Mesenchymal stem cell (in vitro differentiated cells and primary cell): ENCODE data around the gene TNFAIP1.

Experiments
- DNase-seq: peaks from one replicate; pipeline ENCODE4 v3.0.0-alpha.2; 2013
- H2AFZ ChIP-seq: one replicate; pipeline ENCODE4 v1.6.1; 2013; ENCODE audit warnings: low read depth, mild to moderate bottlenecking, control low read depth, inconsistent platforms, low read length, moderate library complexity
- H2AK5ac ChIP-seq: 2 replicates; pipeline ENCODE4 v1.6.1; 2013; ENCODE audit warnings: low read length, moderate library complexity, mild to moderate bottlenecking, inconsistent platforms; ENCODE audit not compliant: severe bottlenecking
- H2BK120ac ChIP-seq: one replicate; pipeline ENCODE4 v1.6.1; 2013; ENCODE audit warnings: low read depth, mild to moderate bottlenecking, inconsistent platforms, low read length, moderate library complexity
- H2BK12ac ChIP-seq, 2 experiments: one replicate each; pipeline ENCODE4 v1.6.1; 2013; ENCODE audit warnings: inconsistent platforms in 2 of 2, low read length in 2 of 2, mild to moderate bottlenecking in 2 of 2, moderate library complexity in 2 of 2, control low read depth in 1 of 2
- H2BK15ac ChIP-seq: one replicate; pipeline ENCODE4 v1.6.1; 2013; ENCODE audit warnings: mild to moderate bottlenecking, low read depth, inconsistent platforms; ENCODE audit not compliant: poor library complexity, severe bottlenecking
- H2BK5ac ChIP-seq: 2 replicates; pipeline ENCODE4 v1.6.1; 2013; ENCODE audit warnings: low read depth, mild to moderate bottlenecking, low read length, control low read depth, inconsistent platforms; ENCODE audit not compliant: poor library complexity, severe bottlenecking
- H3K14ac ChIP-seq, 2 experiments: one replicate each; pipeline ENCODE4 v1.6.1; 2013; ENCODE audit warnings: inconsistent platforms in 2 of 2, low read length in 2 of 2, control low read depth in 1 of 2, mild to moderate bottlenecking in 1 of 2, moderate library complexity in 1 of 2
- H3K18ac ChIP-seq, 2 experiments: one replicate each; pipeline ENCODE4 v1.6.1; 2013; ENCODE audit warnings: inconsistent platforms in 2 of 2, low read length in 2 of 2, control low read depth in 1 of 2, low read depth in 1 of 2, mild to moderate bottlenecking in 1 of 2
- H3K23ac ChIP-seq, 2 experiments: one replicate each; pipeline ENCODE4 v1.6.1; 2013; ENCODE audit warnings: inconsistent platforms in 2 of 2, low read length in 2 of 2, mild to moderate bottlenecking in 2 of 2, moderate library complexity in 2 of 2, control low read depth in 1 of 2
- H3K27ac ChIP-seq: 2 replicates; pipeline ENCODE4 v1.5.1; 2013; ENCODE audit warnings: mild to moderate bottlenecking, moderate library complexity, low read length, control low read depth, inconsistent platforms; ENCODE audit not compliant: poor library complexity, severe bottlenecking
- H3K27me3 ChIP-seq, 2 experiments: 2 replicates each; pipeline versions ENCODE4 v1.6.1 to v1.7.0; 2013; ENCODE audit warnings: low read length in 2 of 2, mild to moderate bottlenecking in 2 of 2, moderate library complexity in 2 of 2, control low read depth in 1 of 2, inconsistent platforms in 1 of 2; ENCODE audit not compliant: control insufficient read depth in 1 of 2, insufficient read depth in 1 of 2
- H3K36me3 ChIP-seq, 2 experiments: 2 replicates each; pipeline versions ENCODE4 v1.6.1 to v1.7.0; 2013; ENCODE audit warnings: low read length in 2 of 2, control low read depth in 1 of 2, inconsistent platforms in 1 of 2, low read depth in 1 of 2, mild to moderate bottlenecking in 1 of 2; ENCODE audit not compliant: insufficient read depth in 2 of 2, control insufficient read depth in 1 of 2
- H3K4ac ChIP-seq, 2 experiments: one replicate each; pipeline ENCODE4 v1.6.1; 2013; ENCODE audit warnings: inconsistent platforms in 2 of 2, low read length in 2 of 2, mild to moderate bottlenecking in 2 of 2, moderate library complexity in 2 of 2, control low read depth in 1 of 2, low read depth in 1 of 2
- H3K4me1 ChIP-seq: 2 replicates; pipeline ENCODE4 v1.6.1; 2013; ENCODE audit warnings: low read depth, low read length, control low read depth; ENCODE audit not compliant: control insufficient read depth, insufficient read depth
- H3K4me2 ChIP-seq: 2 replicates; pipeline ENCODE4 v1.6.1; 2013; ENCODE audit warnings: low read length, mild to moderate bottlenecking, inconsistent platforms; ENCODE audit not compliant: poor library complexity, severe bottlenecking
- H3K4me3 ChIP-seq, 2 experiments: 2 replicates each; pipeline versions ENCODE4 v1.5.1 to v1.7.0; 2013; ENCODE audit warnings: low read length in 2 of 2, mild to moderate bottlenecking in 2 of 2, control low read depth in 1 of 2, low read depth in 1 of 2; ENCODE audit not compliant: insufficient read depth in 1 of 2
- H3K79me1 ChIP-seq: replicated peaks from 2 replicates; pipeline ENCODE4 v1.6.1; 2013; ENCODE audit warnings: mild to moderate bottlenecking, control low read depth, low read length, inconsistent platforms; ENCODE audit not compliant: poor library complexity, severe bottlenecking
- H3K9ac ChIP-seq: 2 replicates; pipeline ENCODE4 v1.7.0; 2013; ENCODE audit warnings: mild to moderate bottlenecking, low read length, moderate library complexity
- H3K9me3 ChIP-seq: 2 replicates; pipeline ENCODE4 v1.7.0; 2013; ENCODE audit warnings: mild to moderate bottlenecking, low read length; ENCODE audit not compliant: control insufficient read depth
- H4K8ac ChIP-seq: one replicate; pipeline ENCODE4 v1.6.1; 2013; ENCODE audit warnings: inconsistent platforms, mild to moderate bottlenecking, low read length, moderate library complexity
- H4K91ac ChIP-seq: one replicate; pipeline ENCODE4 v1.6.1; 2013; ENCODE audit warnings: mild to moderate bottlenecking, low read length, inconsistent platforms
- WGBS: methylation state at CpG from one replicate; pipeline ENCODE4 v1.1.7; 2013; ENCODE audit warnings: mixed read lengths; 5-methylcytosine and 5-hydroxymethylcytosine counted together

The TNFAIP1 gene

DNA sequence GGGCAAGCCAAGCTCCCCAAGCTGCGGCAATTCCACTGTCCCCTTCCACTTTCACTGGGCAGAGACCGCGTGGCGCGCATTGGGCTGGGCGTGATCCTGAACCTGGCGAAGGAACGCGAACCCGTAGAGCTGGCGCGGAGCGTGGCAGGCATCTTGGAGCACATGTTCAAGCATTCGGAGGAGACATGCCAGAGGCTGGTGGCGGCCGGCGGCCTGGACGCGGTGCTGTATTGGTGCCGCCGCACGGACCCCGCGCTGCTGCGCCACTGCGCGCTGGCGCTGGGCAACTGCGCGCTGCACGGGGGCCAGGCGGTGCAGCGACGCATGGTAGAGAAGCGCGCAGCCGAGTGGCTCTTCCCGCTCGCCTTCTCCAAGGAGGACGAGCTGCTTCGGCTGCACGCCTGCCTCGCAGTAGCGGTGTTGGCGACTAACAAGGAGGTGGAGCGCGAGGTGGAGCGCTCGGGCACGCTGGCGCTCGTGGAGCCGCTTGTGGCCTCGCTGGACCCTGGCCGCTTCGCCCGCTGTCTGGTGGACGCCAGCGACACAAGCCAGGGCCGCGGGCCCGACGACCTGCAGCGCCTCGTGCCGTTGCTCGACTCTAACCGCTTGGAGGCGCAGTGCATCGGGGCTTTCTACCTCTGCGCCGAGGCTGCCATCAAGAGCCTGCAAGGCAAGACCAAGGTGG lies 45.7 kb downstream of the TNFAIP1 start:
- 22% methylated on average over 70 of the region's 72 CpGs for WGBS
- no peak overlapping the region for H2AFZ ChIP-seq

DNA sequence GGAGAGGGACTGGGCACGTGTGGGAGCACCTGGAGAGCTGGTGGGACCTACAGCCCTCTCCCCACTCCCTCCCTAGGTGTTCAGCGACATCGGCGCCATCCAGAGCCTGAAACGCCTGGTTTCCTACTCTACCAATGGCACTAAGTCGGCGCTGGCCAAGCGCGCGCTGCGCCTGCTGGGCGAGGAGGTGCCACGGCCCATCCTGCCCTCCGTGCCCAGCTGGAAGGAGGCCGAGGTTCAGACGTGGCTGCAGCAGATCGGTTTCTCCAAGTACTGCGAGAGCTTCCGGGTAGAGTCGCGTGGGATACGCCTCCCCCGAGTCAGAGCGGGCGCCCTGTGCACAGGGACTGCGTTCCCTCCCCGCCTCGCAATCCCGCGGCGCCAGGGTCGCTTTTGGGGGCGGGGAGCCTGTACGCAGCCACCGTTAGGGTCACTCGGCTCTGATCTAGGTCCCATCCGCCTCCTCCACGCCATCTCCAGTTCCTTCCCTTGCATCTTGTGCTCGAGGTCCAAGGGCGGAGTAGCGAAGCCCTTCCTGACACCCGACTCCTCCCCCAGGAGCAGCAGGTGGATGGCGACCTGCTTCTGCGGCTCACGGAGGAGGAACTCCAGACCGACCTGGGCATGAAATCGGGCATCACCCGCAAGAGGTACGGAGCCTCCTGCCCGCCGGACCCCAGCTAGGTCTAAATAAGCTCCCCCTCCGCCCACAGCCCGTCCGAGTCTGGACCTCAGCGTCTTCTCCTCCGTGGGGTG lies 48.9 kb downstream of the TNFAIP1 start:
- 12% methylated on average over 55 of the region's 56 CpGs for WGBS
- Histone ChIP-seq H2BK12ac (no peak overlapping the region), H3K79me1 (peaks cover 1% of the 10 kb centered on the region)

More for the DNA sequence above, 45.7 kb downstream of the TNFAIP1 start:
- DNase-seq, result no peak
- Histone ChIP-seq H3K9ac (no peak overlapping the region), H3K27ac (no peak overlapping the region), H3K23ac (no peak overlapping the region), H3K36me3 (peaks cover 3 to 18% of the 10 kb centered on the region in 2 experiments), H2BK120ac (no peak overlapping the region), H3K18ac (no peak overlapping the region), H3K27me3 (peaks cover 16 to 33% of the 10 kb centered on the region in 2 experiments), H2AK5ac (no peak overlapping the region), H2BK15ac (no peak overlapping the region), H4K8ac (peak overlapping the region; percentile 42), H3K4ac (no peak overlapping the region), H3K4me3 (peak overlapping the region in 1 of 2 experiments; percentile 30), H3K9me3 (no peaks in the 10 kb centered on the region), H2BK12ac (no peak overlapping the region), H3K14ac (no peak overlapping the region), H4K91ac (peak overlapping the region; percentile 72), H2BK5ac (no peak overlapping the region), H3K79me1 (peaks cover 1% of the 10 kb centered on the region), H3K4me1 (peaks cover 11% of the 10 kb centered on the region), H3K4me2 (no peak overlapping the region)

DNA sequence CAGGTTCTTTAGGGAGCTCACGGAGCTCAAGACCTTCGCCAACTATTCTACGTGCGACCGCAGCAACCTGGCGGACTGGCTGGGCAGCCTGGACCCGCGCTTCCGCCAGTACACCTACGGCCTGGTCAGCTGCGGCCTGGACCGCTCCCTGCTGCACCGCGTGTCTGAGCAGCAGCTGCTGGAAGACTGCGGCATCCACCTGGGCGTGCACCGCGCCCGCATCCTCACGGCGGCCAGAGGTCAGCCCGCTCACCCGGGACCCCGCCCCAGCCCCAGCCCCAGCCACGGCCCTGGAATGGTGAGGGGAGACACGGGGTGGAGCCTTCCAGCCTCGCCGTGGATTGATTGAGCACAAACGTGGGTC lies 49.5 kb downstream of the TNFAIP1 start:
- no peak overlapping the region for H3K4me2 ChIP-seq
- H3K4me1 ChIP-seq, result peaks cover 11% of the 10 kb centered on the region
- no peak overlapping the region for H3K9ac ChIP-seq
- H3K18ac ChIP-seq, result no peak overlapping the region
- H3K4ac ChIP-seq, result peak overlapping the region in 1 of 2 experiments; percentile 13
- no peak overlapping the region for H2BK120ac ChIP-seq
- peaks cover 16 to 33% of the 10 kb centered on the region in 2 experiments for H3K27me3 ChIP-seq
- H4K91ac ChIP-seq, result peak overlapping the region; percentile 25
- H3K36me3 ChIP-seq, result peaks cover 15 to 18% of the 10 kb centered on the region in 2 experiments
- H3K79me1 ChIP-seq, result peaks cover 1% of the 10 kb centered on the region
- H3K4me3 ChIP-seq, result no peak overlapping the region
- H3K14ac ChIP-seq, result no peak overlapping the region
- no peaks in the 10 kb centered on the region for H3K9me3 ChIP-seq
- H3K27ac ChIP-seq, result no peak overlapping the region
- no peak overlapping the region for H2BK15ac ChIP-seq
- WGBS, result 42% methylated on average over 29 of the region's 29 CpGs
- DNase-seq, result no peak
- H4K8ac ChIP-seq, result no peak overlapping the region
- H2AK5ac ChIP-seq, result no peak overlapping the region
- H3K23ac ChIP-seq, result no peak overlapping the region
- no peak overlapping the region for H2BK12ac ChIP-seq
- H2AFZ ChIP-seq, result no peak overlapping the region
- no peak overlapping the region for H2BK5ac ChIP-seq

More for the DNA sequence above, 48.9 kb downstream of the TNFAIP1 start:
- Histone ChIP-seq H3K14ac (peak overlapping the region in 1 of 2 experiments; percentile 13), H2AK5ac (no peak overlapping the region), H2BK5ac (no peak overlapping the region), H3K4me1 (peaks cover 11% of the 10 kb centered on the region), H3K36me3 (peaks cover 10 to 18% of the 10 kb centered on the region in 2 experiments), H3K18ac (peak overlapping the region in 1 of 2 experiments; percentile 4), H3K27me3 (peaks cover 16 to 33% of the 10 kb centered on the region in 2 experiments), H3K4me3 (peak overlapping the region in 1 of 2 experiments; percentile 38), H3K9me3 (no peaks in the 10 kb centered on the region), H3K4me2 (peak overlapping the region; percentile 32), H2BK120ac (no peak overlapping the region), H2AFZ (no peak overlapping the region), H2BK15ac (no peak overlapping the region), H3K27ac (no peak overlapping the region), H3K4ac (no peak overlapping the region), H3K9ac (no peak overlapping the region), H3K23ac (no peak overlapping the region), H4K91ac (peak overlapping the region; percentile 25), H4K8ac (peak overlapping the region; percentile 55)
- peak; percentile 28 for DNase-seq

DNA sequence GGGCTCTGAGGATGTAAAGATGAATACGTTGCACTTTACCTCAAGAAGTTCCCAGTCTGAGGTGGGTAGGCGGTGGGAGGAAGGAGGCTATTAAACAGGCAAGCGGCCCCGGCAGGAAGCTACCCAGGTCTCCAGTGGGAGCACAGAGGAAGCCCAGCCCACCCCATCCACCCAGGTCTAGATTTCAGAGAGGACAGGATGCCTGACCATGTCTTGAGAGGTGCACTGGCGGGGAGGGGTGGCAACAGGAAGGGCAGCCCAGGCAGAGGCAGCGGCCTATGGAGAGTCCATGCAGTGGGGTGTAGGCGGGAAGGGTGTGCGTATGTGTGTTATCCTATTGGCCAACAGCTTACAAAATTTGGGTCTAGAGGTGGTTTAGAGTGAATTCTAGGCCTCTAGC lies 49.8 kb downstream of the TNFAIP1 start:
- no peak overlapping the region for H3K4me2 ChIP-seq
- H3K79me1 ChIP-seq, result peaks cover 1% of the 10 kb centered on the region
- H3K9ac ChIP-seq, result no peak overlapping the region
- no peak overlapping the region for H2BK12ac ChIP-seq
- no peak overlapping the region for H3K4me3 ChIP-seq
- H4K8ac ChIP-seq, result no peak overlapping the region
- no peak overlapping the region for H2BK5ac ChIP-seq
- H3K36me3 ChIP-seq, result peaks cover 18 to 19% of the 10 kb centered on the region in 2 experiments
- H2BK15ac ChIP-seq, result no peak overlapping the region
- H3K4me1 ChIP-seq, result peaks cover 11% of the 10 kb centered on the region
- H3K27ac ChIP-seq, result no peak overlapping the region
- H3K18ac ChIP-seq, result no peak overlapping the region
- 93% methylated on average over 5 of the region's 8 CpGs for WGBS
- H2AK5ac ChIP-seq, result no peak overlapping the region
- H3K23ac ChIP-seq, result no peak overlapping the region
- H2BK120ac ChIP-seq, result no peak overlapping the region
- no peaks in the 10 kb centered on the region for H3K9me3 ChIP-seq
- H3K14ac ChIP-seq, result no peak overlapping the region
- H2AFZ ChIP-seq, result no peak overlapping the region
- no peak overlapping the region for H3K4ac ChIP-seq
- no peak for DNase-seq
- H4K91ac ChIP-seq, result no peak overlapping the region
- H3K27me3 ChIP-seq, result peaks cover 16 to 33% of the 10 kb centered on the region in 2 experiments
